IMR-90 (cell line): ENCODE data around the gene NPAS3. TPM values are rescaled to one million over a fixed set of nuclear protein-coding genes. Genes with fewer than 3 reads are reported as not detected.

ENCODE experiments used
- ATAC-seq: fragments of 200-7000 bp; cut with Tn5 transposase; 2 replicates; pipeline ENCODE4 v1.9.1; 2020; ENCODE audit warnings: low read depth, mild to moderate bottlenecking, moderate library complexity
- BruUV-seq: library from RNA; stranded (reverse); fragments of 400-500 nt; replicated peaks from 2 replicates; lab custom pipeline; 2021; lab: Mats Ljungman, UMichigan
- CTCF ChIA-PET: fragments of 300-600 bp; formaldehyde crosslinking; extraction: SDS; loops from one replicate; lab custom pipeline; 2021; ENCODE audit warnings: antibody characterized with exemption; lab: Yijun Ruan, JAX
- POLR2A ChIA-PET: fragments of 300-600 bp; sonication (Branson Sonifier 250); formaldehyde crosslinking; loops from one replicate; lab custom pipeline; 2022; ENCODE audit warnings: antibody characterized with exemption; ENCODE audit not compliant: unreplicated experiment; lab: Charles Lee
- DNase-seq: peaks from one replicate; pipeline ENCODE4 v3.0.0; 2013
- H2AFZ ChIP-seq: replicated peaks from 2 replicates; pipeline ENCODE3; 2013; ENCODE audit warnings: low read length, mild to moderate bottlenecking; ENCODE audit not compliant: poor library complexity
- H2AK5ac ChIP-seq: 2 replicates; pipeline ENCODE4 v1.6.1; 2013; ENCODE audit warnings: low read depth, low read length, inconsistent platforms
- H2AK9ac ChIP-seq: replicated peaks from 2 replicates; pipeline ENCODE3; 2013; ENCODE audit warnings: mild to moderate bottlenecking, low read depth, low read length, moderate library complexity; ENCODE audit not compliant: poor library complexity
- H2BK120ac ChIP-seq: 2 replicates; pipeline ENCODE4 v1.6.1; 2013; ENCODE audit warnings: low read depth, low read length, inconsistent platforms
- H2BK15ac ChIP-seq: 3 replicates; pipeline ENCODE4 v1.6.1; 2013; ENCODE audit warnings: low read depth, low read length, inconsistent platforms
- H2BK20ac ChIP-seq: 2 replicates; pipeline ENCODE4 v1.6.1; 2013; ENCODE audit warnings: low read depth, mild to moderate bottlenecking, inconsistent platforms, low read length, moderate library complexity
- H2BK5ac ChIP-seq: 2 replicates; pipeline ENCODE4 v1.6.1; 2013; ENCODE audit warnings: mild to moderate bottlenecking, low read depth, low read length, inconsistent platforms; ENCODE audit not compliant: poor library complexity, severe bottlenecking
- H3K14ac ChIP-seq: replicated peaks from 2 replicates; pipeline ENCODE4 v1.6.1; 2013; ENCODE audit warnings: low read depth, low read length, inconsistent platforms
- H3K18ac ChIP-seq: 2 replicates; pipeline ENCODE4 v1.6.1; 2013; ENCODE audit warnings: low read depth, low read length, control low read depth
- H3K23ac ChIP-seq: 2 replicates; pipeline ENCODE4 v1.6.1; 2013; ENCODE audit warnings: low read depth, low read length, inconsistent platforms
- H3K27ac ChIP-seq: 2 replicates; pipeline ENCODE4 v1.5.1; 2013; ENCODE audit warnings: mild to moderate bottlenecking, control low read depth, low read length; ENCODE audit not compliant: insufficient read depth
- H3K27me3 ChIP-seq: 2 replicates; pipeline ENCODE4 v1.6.1; 2013; ENCODE audit warnings: low read length; ENCODE audit not compliant: control insufficient read depth, insufficient read depth
- H3K36me3 ChIP-seq: 2 replicates; pipeline ENCODE4 v1.6.1; 2013; ENCODE audit warnings: low read length, mixed read lengths; ENCODE audit not compliant: control insufficient read depth, insufficient read depth
- H3K4ac ChIP-seq: 2 replicates; pipeline ENCODE4 v1.6.1; 2013; ENCODE audit warnings: low read depth, low read length, inconsistent platforms
- H3K4me1 ChIP-seq: 2 replicates; pipeline ENCODE4 v1.6.1; 2013; ENCODE audit warnings: low read length, mixed read lengths; ENCODE audit not compliant: control insufficient read depth, insufficient read depth
- H3K4me2 ChIP-seq: 2 replicates; pipeline ENCODE4 v1.6.1; 2013; ENCODE audit warnings: low read depth, mild to moderate bottlenecking, control low read depth, low read length, moderate library complexity
- H3K4me3 ChIP-seq: 2 replicates; pipeline ENCODE4 v1.5.1; 2013; ENCODE audit warnings: low read depth, mild to moderate bottlenecking, control low read depth, low read length, moderate library complexity; ENCODE audit not compliant: insufficient read depth
- H3K56ac ChIP-seq: 2 replicates; pipeline ENCODE4 v1.6.1; 2013; ENCODE audit warnings: low read length, inconsistent platforms; ENCODE audit not compliant: insufficient read depth; ENCODE audit errors: extremely low read depth
- H3K79me1 ChIP-seq, 2 experiments: 2 replicates each; pipeline ENCODE4 v1.6.1; 2013; ENCODE audit warnings: low read length in 2 of 2, inconsistent platforms in 1 of 2, low read depth in 1 of 2
- H3K9ac ChIP-seq: 2 replicates; pipeline ENCODE4 v1.6.1; 2013; ENCODE audit warnings: low read depth, low read length, control low read depth
- H3K9me1 ChIP-seq: 2 replicates; pipeline ENCODE4 v1.6.1; 2013; ENCODE audit warnings: low read length, inconsistent platforms; ENCODE audit not compliant: insufficient read depth
- H3K9me3 ChIP-seq: 2 replicates; pipeline ENCODE4 v1.6.1; 2013; ENCODE audit warnings: low read length; ENCODE audit not compliant: control insufficient read depth, insufficient read depth
- H4K20me1 ChIP-seq: 2 replicates; pipeline ENCODE4 v1.6.1; 2013; ENCODE audit warnings: low read length, inconsistent platforms; ENCODE audit not compliant: insufficient read depth
- H4K5ac ChIP-seq: 2 replicates; pipeline ENCODE4 v1.6.1; 2013; ENCODE audit warnings: mild to moderate bottlenecking, low read depth, low read length, control low read depth
- H4K8ac ChIP-seq, 2 experiments: 2 replicates each; pipeline ENCODE4 v1.6.1; 2013; ENCODE audit warnings: low read depth in 2 of 2, low read length in 2 of 2, control low read depth in 1 of 2, inconsistent platforms in 1 of 2
- H4K91ac ChIP-seq: 2 replicates; pipeline ENCODE4 v1.6.1; 2013; ENCODE audit warnings: low read depth, low read length, inconsistent platforms; ENCODE audit not compliant: insufficient read depth
- CEBPB ChIP-seq: IDR thresholded peaks from 2 replicates; pipeline ENCODE4 v1.6.1; 2012; ENCODE audit warnings: low read depth, low read length, improper control_type of control experiment
- CHD1 ChIP-seq: IDR thresholded peaks from 2 replicates; pipeline ENCODE4 v1.6.1; 2012; ENCODE audit warnings: low read depth, low read length, improper control_type of control experiment
- CTCF ChIP-seq: conservative IDR thresholded peaks from 2 replicates; pipeline ENCODE4 v1.5.1; 2012; ENCODE audit warnings: mild to moderate bottlenecking, low read depth, low read length, improper control_type of control experiment
- FOS ChIP-seq: fragments of 150-350 bp; IDR thresholded peaks from 2 replicates; pipeline ENCODE4 v1.6.1; 2016; ENCODE audit warnings: low read depth, low read length
- MAFK ChIP-seq: IDR thresholded peaks from 2 replicates; pipeline ENCODE4 v1.6.1; 2012; ENCODE audit warnings: low read depth, low read length, improper control_type of control experiment
- MXI1 ChIP-seq: IDR thresholded peaks from 2 replicates; pipeline ENCODE4 v1.6.1; 2012; ENCODE audit warnings: low read depth, mild to moderate bottlenecking, low read length, moderate library complexity, borderline replicate concordance
- NFE2L2 ChIP-seq: fragments of 150-350 bp; IDR thresholded peaks from 2 replicates; pipeline ENCODE4 v1.6.1; 2016; ENCODE audit warnings: low read depth, mild to moderate bottlenecking, low read length
- POLR2A ChIP-seq: IDR thresholded peaks from 2 replicates; pipeline ENCODE4 v1.6.1; 2012; ENCODE audit warnings: mild to moderate bottlenecking, low read depth, low read length
- RAD21 ChIP-seq: IDR thresholded peaks from 2 replicates; pipeline ENCODE4 v1.6.1; 2012; ENCODE audit warnings: low read length, improper control_type of control experiment
- RCOR1 ChIP-seq: IDR thresholded peaks from 2 replicates; pipeline ENCODE4 v1.6.1; 2012; ENCODE audit warnings: mild to moderate bottlenecking, low read length, improper control_type of control experiment; ENCODE audit not compliant: insufficient replicate concordance
- SMC3 ChIP-seq: fragments of 150-350 bp; IDR thresholded peaks from 2 replicates; pipeline ENCODE4 v1.6.1; 2016; ENCODE audit warnings: low read depth, mild to moderate bottlenecking, antibody characterized with exemption, low read length, moderate library complexity
- WGBS, 2 experiments: methylation state at CpG; one replicate each; pipeline versions ENCODE4 v1.1.5 to v1.1.7; 2013; ENCODE audit warnings: missing lambda C conversion rate in 2 of 2; ENCODE audit not compliant: insufficient read length in 1 of 2; ENCODE audit errors: extremely low coverage in 2 of 2; 5-methylcytosine and 5-hydroxymethylcytosine counted together
- dilution Hi-C: fragments of 300-500 bp; cut with HindIII; formaldehyde crosslinking; loops from one replicate; pipeline ENCODE4 v1.14.3; 2018; ENCODE audit warnings: low sequenced_read_pairs; ENCODE audit not compliant: unreplicated experiment
- in situ Hi-C: fragments of 300-500 bp; cut with MboI; formaldehyde crosslinking; loops from 3 replicates; pipeline ENCODE4 v1.14.3; 2019; ENCODE audit warnings: low sequenced_read_pairs, inconsistent platforms, mixed read lengths
- intact Hi-C: fragments of 100-400 bp; cut with micrococcal nuclease; formaldehyde crosslinking; loops from 2 replicates; pipeline ENCODE4 v1.10.0; 2022
- polyA plus RNA-seq, 3 experiments: library from polyadenylated mRNA; depleted of rRNA; stranded (reverse); fragments of >200 nt; gene quantifications; 2 replicates each; pipeline ENCODE4 v1.2.3, GENCODE V29; 2012; ENCODE audit warnings: low replicate concordance in 1 of 3
- total RNA-seq: library from RNA; depleted of rRNA; stranded (reverse); fragments of >200 nt; gene quantifications from 2 replicates; pipeline ENCODE4 v1.2.3, GENCODE V29; 2012
- TF ChIP-seq, protein P1 (sequence below): fragments of 150-350 bp; IDR thresholded peaks from 2 replicates; pipeline ENCODE4 v1.6.1; 2017; ENCODE audit warnings: mild to moderate bottlenecking, antibody characterized with exemption, low read length, low read depth
- TF ChIP-seq, protein P2 (sequence below): fragments of 150-350 bp; IDR thresholded peaks from 2 replicates; pipeline ENCODE4 v1.6.1; 2016; ENCODE audit warnings: low read depth, mild to moderate bottlenecking, low read length, moderate library complexity, borderline replicate concordance

Gene NPAS3
- total and polyA plus RNA-seq, 2 of the 4 experiments (the other 2 are of a cell fraction) = not detected

DNA sequence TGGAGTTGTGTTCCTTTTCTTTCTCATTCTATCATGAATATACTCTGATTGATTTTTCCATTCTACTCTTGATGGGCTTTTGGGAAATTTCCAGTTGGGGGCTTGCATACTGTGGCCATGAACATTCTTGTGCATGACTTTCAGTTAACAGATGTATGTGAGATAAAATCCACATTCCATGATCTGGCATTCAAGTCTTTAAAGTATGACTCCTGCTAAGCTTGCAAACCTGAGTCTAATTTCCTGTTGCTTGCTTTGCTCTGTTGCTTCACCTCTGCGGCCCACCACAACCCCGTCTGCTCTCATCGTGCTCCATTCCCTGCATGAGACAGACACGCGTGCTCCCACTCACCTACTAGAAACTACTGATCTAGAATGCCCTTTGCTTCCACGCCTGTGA, 24.3 kb upstream of the NPAS3 start:
- H2AK5ac ChIP-seq = no peak overlapping the region
- in situ Hi-C loops = no loop called here

More for the DNA sequence above, 24.3 kb upstream of the NPAS3 start:
- DNase-seq = no peak
- ChIA-PET POLR2A (no interaction called here), CTCF (no interaction called here)
- Histone ChIP-seq H3K4me3 (no peak overlapping the region), H3K9me1 (no peaks in the 10 kb centered on the region), H3K79me1 (no peaks in the 10 kb centered on the region), H4K20me1 (no peaks in the 10 kb centered on the region), H3K27me3 (no peaks in the 10 kb centered on the region), H2BK120ac (no peak overlapping the region), H4K5ac (no peak overlapping the region), H4K91ac (no peak overlapping the region), H2BK5ac (no peak overlapping the region), H3K56ac (no peak overlapping the region), H2AK9ac (no peak overlapping the region), H3K18ac (no peak overlapping the region), H2BK15ac (no peak overlapping the region), H3K4ac (no peak overlapping the region), H4K8ac (no peak overlapping the region), H3K9me3 (no peaks in the 10 kb centered on the region), H3K4me2 (no peak overlapping the region), H3K23ac (no peak overlapping the region), H3K27ac (no peak overlapping the region), H3K9ac (no peak overlapping the region), H2AFZ (no peak overlapping the region), H2BK20ac (no peak overlapping the region), H3K36me3 (no peaks in the 10 kb centered on the region), H3K14ac (no peak overlapping the region), H3K4me1 (no peaks in the 10 kb centered on the region)
- no peak for ATAC-seq
- 82% methylated on average over 6 of the region's 6 CpGs; no CpG with 5 or more reads in 1 of the 2 experiments for WGBS, 2 experiments
- intact Hi-C loops = no loop called here
- TF ChIP-seq NFE2L2 (no peak), CHD1 (no peak), MXI1 (no peak), CEBPB (no peak), POLR2A (no peak), SMC3 (no peak), RAD21 (no peak), FOS (no peak), MAFK (no peak), CTCF (no peak), RCOR1 (no peak)
- TF ChIP-seq, protein P1, sequence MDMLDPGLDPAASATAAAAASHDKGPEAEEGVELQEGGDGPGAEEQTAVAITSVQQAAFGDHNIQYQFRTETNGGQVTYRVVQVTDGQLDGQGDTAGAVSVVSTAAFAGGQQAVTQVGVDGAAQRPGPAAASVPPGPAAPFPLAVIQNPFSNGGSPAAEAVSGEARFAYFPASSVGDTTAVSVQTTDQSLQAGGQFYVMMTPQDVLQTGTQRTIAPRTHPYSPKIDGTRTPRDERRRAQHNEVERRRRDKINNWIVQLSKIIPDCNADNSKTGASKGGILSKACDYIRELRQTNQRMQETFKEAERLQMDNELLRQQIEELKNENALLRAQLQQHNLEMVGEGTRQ = no peak
- TF ChIP-seq, protein P2, sequence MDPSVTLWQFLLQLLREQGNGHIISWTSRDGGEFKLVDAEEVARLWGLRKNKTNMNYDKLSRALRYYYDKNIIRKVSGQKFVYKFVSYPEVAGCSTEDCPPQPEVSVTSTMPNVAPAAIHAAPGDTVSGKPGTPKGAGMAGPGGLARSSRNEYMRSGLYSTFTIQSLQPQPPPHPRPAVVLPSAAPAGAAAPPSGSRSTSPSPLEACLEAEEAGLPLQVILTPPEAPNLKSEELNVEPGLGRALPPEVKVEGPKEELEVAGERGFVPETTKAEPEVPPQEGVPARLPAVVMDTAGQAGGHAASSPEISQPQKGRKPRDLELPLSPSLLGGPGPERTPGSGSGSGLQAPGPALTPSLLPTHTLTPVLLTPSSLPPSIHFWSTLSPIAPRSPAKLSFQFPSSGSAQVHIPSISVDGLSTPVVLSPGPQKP = no peak
- dilution Hi-C loops = no loop called here
- no TSS peak for BruUV-seq
